WTC11 (cell line): ENCODE data around the gene GRAMD1C.

Experiments used
- CREM ChIP-seq: sonication (generic); formaldehyde crosslinking; IDR thresholded peaks from 2 replicates; pipeline ENCODE4 v1.8.1; 2022; ENCODE audit warnings: mild to moderate bottlenecking, missing genetic modification reagents, moderate library complexity
- EMX1 ChIP-seq: fragments of 250-450 bp; sonication (Bioruptor Pico); IDR thresholded peaks from 2 replicates; pipeline ENCODE4 v1.8.0; 2021; ENCODE audit warnings: mild to moderate bottlenecking
- ETV6 ChIP-seq: sonication (generic); formaldehyde crosslinking; IDR thresholded peaks from 2 replicates; pipeline ENCODE4 v1.8.1; 2022; ENCODE audit warnings: mild to moderate bottlenecking, missing genetic modification reagents
- GABPB1 ChIP-seq: sonication (generic); formaldehyde crosslinking; IDR thresholded peaks from 2 replicates; pipeline ENCODE4 v1.8.1; 2023; ENCODE audit warnings: mild to moderate bottlenecking, missing genetic modification reagents
- SP1 ChIP-seq: sonication (generic); formaldehyde crosslinking; conservative IDR thresholded peaks from 2 replicates; pipeline ENCODE4 v1.8.1; 2022; ENCODE audit warnings: missing genetic modification reagents
- ZNF423 ChIP-seq: fragments of 250-450 bp; sonication (Bioruptor Pico); IDR thresholded peaks from 2 replicates; pipeline ENCODE4 v2.1.2; 2022; ENCODE audit warnings: mild to moderate bottlenecking, moderate library complexity
- TF ChIP-seq, protein P1 (sequence below): fragments of 200-600 bp; IDR thresholded peaks from 2 replicates; pipeline ENCODE4 v1.8.0; 2022; ENCODE audit warnings: antibody characterized with exemption
- TF ChIP-seq, protein P2 (sequence below): sonication (generic); formaldehyde crosslinking; IDR thresholded peaks from 2 replicates; pipeline ENCODE4 v1.8.1; 2022; ENCODE audit warnings: low read depth, missing genetic modification reagents, borderline replicate concordance
- TF ChIP-seq, protein P3 (sequence below): sonication (generic); formaldehyde crosslinking; IDR thresholded peaks from 2 replicates; pipeline ENCODE4 v1.8.1; 2023; ENCODE audit warnings: mild to moderate bottlenecking, moderate library complexity, missing genetic modification reagents
- TF ChIP-seq, protein P4 (sequence below): sonication (generic); formaldehyde crosslinking; IDR thresholded peaks from 2 replicates; pipeline ENCODE4 v1.8.1; 2023; ENCODE audit warnings: mild to moderate bottlenecking, missing genetic modification reagents, moderate library complexity
- TF ChIP-seq, protein P5 (sequence below): sonication (generic); formaldehyde crosslinking; IDR thresholded peaks from 2 replicates; pipeline ENCODE4 v1.8.0; 2022; ENCODE audit warnings: mild to moderate bottlenecking, missing genetic modification reagents
- TF ChIP-seq, protein P6 (sequence below): sonication (generic); formaldehyde crosslinking; IDR thresholded peaks from 2 replicates; pipeline ENCODE4 v1.8.1; 2023; ENCODE audit warnings: mild to moderate bottlenecking, missing genetic modification reagents
- TF ChIP-seq, protein P7 (sequence below): sonication (generic); formaldehyde crosslinking; IDR thresholded peaks from 2 replicates; pipeline ENCODE4 v1.8.0; 2022; ENCODE audit warnings: mild to moderate bottlenecking, missing genetic modification reagents
- TF ChIP-seq, protein P8 (sequence below): sonication (generic); formaldehyde crosslinking; IDR thresholded peaks from 2 replicates; pipeline ENCODE4 v1.8.1; 2023; ENCODE audit warnings: mild to moderate bottlenecking, missing genetic modification reagents

DNA sequence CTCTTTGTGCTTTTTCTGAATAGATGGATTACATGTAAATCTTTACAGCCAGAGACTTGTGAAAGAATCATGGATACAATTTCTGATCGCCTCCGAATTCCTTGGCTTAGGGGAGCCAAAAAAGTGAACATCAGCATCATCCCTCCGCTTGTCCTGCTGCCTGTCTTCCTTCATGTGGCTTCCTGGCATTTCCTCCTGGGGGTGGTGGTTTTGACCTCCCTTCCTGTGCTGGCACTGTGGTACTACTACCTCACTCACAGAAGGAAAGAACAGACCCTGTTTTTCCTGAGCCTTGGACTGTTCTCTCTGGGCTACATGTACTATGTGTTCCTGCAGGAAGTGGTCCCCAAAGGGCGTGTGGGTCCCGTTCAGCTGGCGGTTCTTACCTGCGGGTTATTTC, 115.1 kb downstream of the GRAMD1C start:
- TF ChIP-seq, protein P1, sequence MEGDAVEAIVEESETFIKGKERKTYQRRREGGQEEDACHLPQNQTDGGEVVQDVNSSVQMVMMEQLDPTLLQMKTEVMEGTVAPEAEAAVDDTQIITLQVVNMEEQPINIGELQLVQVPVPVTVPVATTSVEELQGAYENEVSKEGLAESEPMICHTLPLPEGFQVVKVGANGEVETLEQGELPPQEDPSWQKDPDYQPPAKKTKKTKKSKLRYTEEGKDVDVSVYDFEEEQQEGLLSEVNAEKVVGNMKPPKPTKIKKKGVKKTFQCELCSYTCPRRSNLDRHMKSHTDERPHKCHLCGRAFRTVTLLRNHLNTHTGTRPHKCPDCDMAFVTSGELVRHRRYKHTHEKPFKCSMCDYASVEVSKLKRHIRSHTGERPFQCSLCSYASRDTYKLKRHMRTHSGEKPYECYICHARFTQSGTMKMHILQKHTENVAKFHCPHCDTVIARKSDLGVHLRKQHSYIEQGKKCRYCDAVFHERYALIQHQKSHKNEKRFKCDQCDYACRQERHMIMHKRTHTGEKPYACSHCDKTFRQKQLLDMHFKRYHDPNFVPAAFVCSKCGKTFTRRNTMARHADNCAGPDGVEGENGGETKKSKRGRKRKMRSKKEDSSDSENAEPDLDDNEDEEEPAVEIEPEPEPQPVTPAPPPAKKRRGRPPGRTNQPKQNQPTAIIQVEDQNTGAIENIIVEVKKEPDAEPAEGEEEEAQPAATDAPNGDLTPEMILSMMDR: no peak
- TF ChIP-seq SP1 (CRISPR knock-in tag) (no peak), ZNF423 (CRISPR knock-in tag) (no peak), ETV6 (no peak), EMX1 (CRISPR knock-in tag) (no peak), CREM (CRISPR knock-in tag) (no peak), GABPB1 (CRISPR knock-in tag) (no peak)
- TF ChIP-seq, protein P2, sequence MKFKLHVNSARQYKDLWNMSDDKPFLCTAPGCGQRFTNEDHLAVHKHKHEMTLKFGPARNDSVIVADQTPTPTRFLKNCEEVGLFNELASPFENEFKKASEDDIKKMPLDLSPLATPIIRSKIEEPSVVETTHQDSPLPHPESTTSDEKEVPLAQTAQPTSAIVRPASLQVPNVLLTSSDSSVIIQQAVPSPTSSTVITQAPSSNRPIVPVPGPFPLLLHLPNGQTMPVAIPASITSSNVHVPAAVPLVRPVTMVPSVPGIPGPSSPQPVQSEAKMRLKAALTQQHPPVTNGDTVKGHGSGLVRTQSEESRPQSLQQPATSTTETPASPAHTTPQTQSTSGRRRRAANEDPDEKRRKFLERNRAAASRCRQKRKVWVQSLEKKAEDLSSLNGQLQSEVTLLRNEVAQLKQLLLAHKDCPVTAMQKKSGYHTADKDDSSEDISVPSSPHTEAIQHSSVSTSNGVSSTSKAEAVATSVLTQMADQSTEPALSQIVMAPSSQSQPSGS (CRISPR knock-in tag): no peak
- TF ChIP-seq, protein P3, sequence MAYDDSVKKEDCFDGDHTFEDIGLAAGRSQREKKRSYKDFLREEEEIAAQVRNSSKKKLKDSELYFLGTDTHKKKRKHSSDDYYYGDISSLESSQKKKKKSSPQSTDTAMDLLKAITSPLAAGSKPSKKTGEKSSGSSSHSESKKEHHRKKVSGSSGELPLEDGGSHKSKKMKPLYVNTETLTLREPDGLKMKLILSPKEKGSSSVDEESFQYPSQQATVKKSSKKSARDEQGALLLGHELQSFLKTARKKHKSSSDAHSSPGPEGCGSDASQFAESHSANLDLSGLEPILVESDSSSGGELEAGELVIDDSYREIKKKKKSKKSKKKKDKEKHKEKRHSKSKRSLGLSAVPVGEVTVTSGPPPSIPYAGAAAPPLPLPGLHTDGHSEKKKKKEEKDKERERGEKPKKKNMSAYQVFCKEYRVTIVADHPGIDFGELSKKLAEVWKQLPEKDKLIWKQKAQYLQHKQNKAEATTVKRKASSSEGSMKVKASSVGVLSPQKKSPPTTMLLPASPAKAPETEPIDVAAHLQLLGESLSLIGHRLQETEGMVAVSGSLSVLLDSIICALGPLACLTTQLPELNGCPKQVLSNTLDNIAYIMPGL: no peak
- TF ChIP-seq, protein P4, sequence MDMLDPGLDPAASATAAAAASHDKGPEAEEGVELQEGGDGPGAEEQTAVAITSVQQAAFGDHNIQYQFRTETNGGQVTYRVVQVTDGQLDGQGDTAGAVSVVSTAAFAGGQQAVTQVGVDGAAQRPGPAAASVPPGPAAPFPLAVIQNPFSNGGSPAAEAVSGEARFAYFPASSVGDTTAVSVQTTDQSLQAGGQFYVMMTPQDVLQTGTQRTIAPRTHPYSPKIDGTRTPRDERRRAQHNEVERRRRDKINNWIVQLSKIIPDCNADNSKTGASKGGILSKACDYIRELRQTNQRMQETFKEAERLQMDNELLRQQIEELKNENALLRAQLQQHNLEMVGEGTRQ (CRISPR knock-in tag): no peak
- TF ChIP-seq, protein P5, sequence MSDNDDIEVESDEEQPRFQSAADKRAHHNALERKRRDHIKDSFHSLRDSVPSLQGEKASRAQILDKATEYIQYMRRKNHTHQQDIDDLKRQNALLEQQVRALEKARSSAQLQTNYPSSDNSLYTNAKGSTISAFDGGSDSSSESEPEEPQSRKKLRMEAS: no peak
- TF ChIP-seq, protein P6, sequence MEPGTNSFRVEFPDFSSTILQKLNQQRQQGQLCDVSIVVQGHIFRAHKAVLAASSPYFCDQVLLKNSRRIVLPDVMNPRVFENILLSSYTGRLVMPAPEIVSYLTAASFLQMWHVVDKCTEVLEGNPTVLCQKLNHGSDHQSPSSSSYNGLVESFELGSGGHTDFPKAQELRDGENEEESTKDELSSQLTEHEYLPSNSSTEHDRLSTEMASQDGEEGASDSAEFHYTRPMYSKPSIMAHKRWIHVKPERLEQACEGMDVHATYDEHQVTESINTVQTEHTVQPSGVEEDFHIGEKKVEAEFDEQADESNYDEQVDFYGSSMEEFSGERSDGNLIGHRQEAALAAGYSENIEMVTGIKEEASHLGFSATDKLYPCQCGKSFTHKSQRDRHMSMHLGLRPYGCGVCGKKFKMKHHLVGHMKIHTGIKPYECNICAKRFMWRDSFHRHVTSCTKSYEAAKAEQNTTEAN: no peak
- TF ChIP-seq, protein P7, sequence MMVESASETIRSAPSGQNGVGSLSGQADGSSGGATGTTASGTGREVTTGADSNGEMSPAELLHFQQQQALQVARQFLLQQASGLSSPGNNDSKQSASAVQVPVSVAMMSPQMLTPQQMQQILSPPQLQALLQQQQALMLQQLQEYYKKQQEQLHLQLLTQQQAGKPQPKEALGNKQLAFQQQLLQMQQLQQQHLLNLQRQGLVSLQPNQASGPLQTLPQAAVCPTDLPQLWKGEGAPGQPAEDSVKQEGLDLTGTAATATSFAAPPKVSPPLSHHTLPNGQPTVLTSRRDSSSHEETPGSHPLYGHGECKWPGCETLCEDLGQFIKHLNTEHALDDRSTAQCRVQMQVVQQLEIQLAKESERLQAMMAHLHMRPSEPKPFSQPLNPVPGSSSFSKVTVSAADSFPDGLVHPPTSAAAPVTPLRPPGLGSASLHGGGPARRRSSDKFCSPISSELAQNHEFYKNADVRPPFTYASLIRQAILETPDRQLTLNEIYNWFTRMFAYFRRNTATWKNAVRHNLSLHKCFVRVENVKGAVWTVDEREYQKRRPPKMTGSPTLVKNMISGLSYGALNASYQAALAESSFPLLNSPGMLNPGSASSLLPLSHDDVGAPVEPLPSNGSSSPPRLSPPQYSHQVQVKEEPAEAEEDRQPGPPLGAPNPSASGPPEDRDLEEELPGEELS (CRISPR knock-in tag): no peak
- TF ChIP-seq, protein P8, sequence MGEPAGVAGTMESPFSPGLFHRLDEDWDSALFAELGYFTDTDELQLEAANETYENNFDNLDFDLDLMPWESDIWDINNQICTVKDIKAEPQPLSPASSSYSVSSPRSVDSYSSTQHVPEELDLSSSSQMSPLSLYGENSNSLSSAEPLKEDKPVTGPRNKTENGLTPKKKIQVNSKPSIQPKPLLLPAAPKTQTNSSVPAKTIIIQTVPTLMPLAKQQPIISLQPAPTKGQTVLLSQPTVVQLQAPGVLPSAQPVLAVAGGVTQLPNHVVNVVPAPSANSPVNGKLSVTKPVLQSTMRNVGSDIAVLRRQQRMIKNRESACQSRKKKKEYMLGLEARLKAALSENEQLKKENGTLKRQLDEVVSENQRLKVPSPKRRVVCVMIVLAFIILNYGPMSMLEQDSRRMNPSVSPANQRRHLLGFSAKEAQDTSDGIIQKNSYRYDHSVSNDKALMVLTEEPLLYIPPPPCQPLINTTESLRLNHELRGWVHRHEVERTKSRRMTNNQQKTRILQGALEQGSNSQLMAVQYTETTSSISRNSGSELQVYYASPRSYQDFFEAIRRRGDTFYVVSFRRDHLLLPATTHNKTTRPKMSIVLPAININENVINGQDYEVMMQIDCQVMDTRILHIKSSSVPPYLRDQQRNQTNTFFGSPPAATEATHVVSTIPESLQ (CRISPR knock-in tag): no peak
